ENCODE measurements around the gene PRKCZ.

The PRKCZ gene

DNA sequence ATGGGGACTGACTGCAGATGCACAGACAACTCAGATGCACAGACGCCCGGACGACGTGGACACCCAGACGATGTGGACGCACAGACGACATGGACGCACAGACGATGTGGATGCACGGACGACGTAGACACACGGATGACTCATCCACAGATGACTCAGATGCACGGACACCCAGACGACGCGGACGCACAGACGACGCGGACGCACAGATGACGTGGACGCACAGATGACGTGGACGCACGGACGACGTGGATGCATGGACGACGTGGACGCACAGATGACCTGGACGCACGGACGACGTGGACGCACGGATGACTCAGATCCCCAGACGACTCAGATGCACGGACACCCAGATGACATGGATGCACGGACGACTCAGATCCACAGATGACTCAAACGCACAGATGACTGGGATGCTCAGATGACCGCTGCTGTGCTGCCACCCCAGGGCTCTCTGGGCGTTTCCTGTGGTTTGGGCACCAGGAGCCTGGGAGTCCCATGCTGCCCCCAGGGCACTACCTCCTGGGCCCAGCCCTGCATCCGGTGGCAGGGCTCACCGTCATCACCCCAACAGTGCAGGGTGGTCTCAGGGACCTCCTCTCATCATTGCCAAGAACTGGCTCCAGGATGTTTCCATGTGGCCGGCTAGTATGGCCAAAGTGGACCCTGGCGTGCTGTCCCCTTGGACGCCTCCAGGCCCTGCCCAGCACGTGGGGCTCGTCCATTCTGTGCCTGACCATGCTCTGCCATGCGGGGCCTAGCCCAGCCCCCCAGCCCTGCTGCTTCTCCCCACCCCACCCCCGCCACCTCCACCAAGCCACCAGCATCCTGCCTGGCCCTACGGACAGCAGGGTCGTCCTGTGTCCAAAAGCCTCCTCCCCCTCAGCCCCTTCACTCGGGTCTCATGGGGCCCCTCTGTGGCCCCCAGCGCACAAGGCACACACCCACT is 130.4 kb downstream of the PRKCZ start:
- DNase-seq, result no peak
- Histone ChIP-seq H3K4me3 (no peak overlapping the region), H3K36me3 (peaks cover 0 to 38% (median 3%) of the 10 kb centered on the region in 3 donors), H3K27ac (no peak overlapping the region), H3K27me3 (peaks cover 0 to 18% of the 10 kb centered on the region in 2 donors), H3K9me3 (no peaks in the 10 kb centered on the region), H3K4me1 (no peaks in the 10 kb centered on the region)
- intact Hi-C loops (cut with DNase I; ENCODE audit: low total_unique reads), result no loop called here
- TF ChIP-seq, protein P1, sequence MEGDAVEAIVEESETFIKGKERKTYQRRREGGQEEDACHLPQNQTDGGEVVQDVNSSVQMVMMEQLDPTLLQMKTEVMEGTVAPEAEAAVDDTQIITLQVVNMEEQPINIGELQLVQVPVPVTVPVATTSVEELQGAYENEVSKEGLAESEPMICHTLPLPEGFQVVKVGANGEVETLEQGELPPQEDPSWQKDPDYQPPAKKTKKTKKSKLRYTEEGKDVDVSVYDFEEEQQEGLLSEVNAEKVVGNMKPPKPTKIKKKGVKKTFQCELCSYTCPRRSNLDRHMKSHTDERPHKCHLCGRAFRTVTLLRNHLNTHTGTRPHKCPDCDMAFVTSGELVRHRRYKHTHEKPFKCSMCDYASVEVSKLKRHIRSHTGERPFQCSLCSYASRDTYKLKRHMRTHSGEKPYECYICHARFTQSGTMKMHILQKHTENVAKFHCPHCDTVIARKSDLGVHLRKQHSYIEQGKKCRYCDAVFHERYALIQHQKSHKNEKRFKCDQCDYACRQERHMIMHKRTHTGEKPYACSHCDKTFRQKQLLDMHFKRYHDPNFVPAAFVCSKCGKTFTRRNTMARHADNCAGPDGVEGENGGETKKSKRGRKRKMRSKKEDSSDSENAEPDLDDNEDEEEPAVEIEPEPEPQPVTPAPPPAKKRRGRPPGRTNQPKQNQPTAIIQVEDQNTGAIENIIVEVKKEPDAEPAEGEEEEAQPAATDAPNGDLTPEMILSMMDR (IDR thresholded peaks at IDR 0.05), result no peak

DNA sequence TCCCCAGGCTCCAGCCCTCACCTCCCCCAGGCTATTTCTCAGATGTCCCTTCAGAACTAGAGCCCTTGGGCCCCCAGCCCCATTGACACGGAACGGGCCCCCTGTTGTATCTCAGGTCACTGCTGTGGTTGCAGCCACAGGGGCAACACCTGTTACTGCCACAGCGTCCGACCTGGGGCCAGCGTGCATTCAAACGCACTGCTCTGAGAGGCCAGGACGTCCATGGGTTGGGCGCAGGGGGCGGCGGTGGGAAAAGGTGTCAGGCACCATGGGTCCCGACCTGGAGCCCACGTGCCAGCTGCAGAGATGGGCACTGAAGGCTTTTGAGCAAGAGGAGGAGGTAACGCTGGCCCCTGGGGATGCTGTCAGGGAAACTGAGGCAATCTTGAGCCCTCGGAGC is 131.1 kb downstream of the PRKCZ start:
- Histone ChIP-seq H3K36me3 (peaks cover 0 to 43% (median 3%) of the 10 kb centered on the region in 3 donors), H3K27me3 (peaks cover 0 to 15% of the 10 kb centered on the region in 2 donors), H3K27ac (no peak overlapping the region), H3K9me3 (no peaks in the 10 kb centered on the region), H3K4me1 (no peaks in the 10 kb centered on the region), H3K4me3 (no peak overlapping the region)
- intact Hi-C loops (cut with DNase I; ENCODE audit: low total_unique reads), result no loop called here
- TF ChIP-seq, protein P1 (IDR thresholded peaks at IDR 0.05), result no peak
- DNase-seq, result no peak

DNA sequence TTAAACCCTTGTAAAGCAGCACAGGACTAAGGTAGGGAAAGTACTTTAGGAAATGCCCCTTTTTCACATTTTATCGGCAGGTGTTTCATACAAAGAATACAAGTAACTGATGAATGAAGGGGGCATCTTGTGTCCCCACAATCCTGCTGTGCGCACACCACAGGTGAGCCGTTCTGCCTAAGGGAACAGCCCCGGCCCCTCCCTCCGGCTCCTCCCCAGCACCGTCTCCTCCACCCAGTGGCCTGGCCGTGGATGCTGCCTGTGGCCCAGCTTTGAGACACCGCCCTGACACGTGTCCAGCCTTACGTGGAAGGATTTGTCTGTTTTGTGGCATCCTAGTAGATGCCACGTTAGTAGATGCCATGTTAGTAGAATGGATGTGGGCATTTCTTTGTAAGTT is 131.5 kb downstream of the PRKCZ start:
- Histone ChIP-seq H3K27me3 (peaks cover 0 to 15% of the 10 kb centered on the region in 2 donors), H3K9me3 (no peaks in the 10 kb centered on the region), H3K36me3 (peaks cover 0 to 48% (median 3%) of the 10 kb centered on the region in 3 donors), H3K4me3 (no peak overlapping the region), H3K4me1 (no peaks in the 10 kb centered on the region), H3K27ac (no peak overlapping the region)
- no peak for DNase-seq
- intact Hi-C loops (cut with DNase I; ENCODE audit: low total_unique reads), result no loop called here
- TF ChIP-seq, protein P1 (IDR thresholded peaks at IDR 0.05), result no peak

DNA sequence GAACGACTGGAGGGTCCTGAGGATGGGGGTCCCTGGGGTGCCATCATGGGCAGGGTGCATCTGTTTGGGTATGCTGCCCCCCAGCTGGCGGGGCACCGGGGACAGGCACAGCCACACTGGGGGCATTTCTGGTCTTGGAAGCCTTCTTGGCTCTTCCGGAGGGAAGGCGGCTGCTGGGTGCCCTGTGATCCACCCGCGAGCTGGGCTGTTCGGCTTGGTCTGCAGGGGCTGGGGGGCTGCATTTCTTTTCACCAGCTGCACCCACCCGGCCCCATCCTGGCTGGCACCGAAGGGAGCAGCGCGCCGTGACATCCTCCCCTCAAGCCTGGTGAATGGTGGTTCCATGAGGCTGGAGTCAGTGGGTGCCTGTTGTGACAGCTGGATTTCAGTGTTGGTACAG is 132.2 kb downstream of the PRKCZ start:
- Histone ChIP-seq H3K27me3 (peaks cover 0 to 15% of the 10 kb centered on the region in 2 donors), H3K36me3 (peaks cover 0 to 50% (median 3%) of the 10 kb centered on the region in 3 donors), H3K9me3 (no peaks in the 10 kb centered on the region), H3K4me1 (no peaks in the 10 kb centered on the region), H3K27ac (no peak overlapping the region), H3K4me3 (no peak overlapping the region)
- TF ChIP-seq, protein P1 (IDR thresholded peaks at IDR 0.05), result no peak
- no peak for DNase-seq
- intact Hi-C loops (cut with DNase I; ENCODE audit: low total_unique reads), result no loop called here

DNA sequence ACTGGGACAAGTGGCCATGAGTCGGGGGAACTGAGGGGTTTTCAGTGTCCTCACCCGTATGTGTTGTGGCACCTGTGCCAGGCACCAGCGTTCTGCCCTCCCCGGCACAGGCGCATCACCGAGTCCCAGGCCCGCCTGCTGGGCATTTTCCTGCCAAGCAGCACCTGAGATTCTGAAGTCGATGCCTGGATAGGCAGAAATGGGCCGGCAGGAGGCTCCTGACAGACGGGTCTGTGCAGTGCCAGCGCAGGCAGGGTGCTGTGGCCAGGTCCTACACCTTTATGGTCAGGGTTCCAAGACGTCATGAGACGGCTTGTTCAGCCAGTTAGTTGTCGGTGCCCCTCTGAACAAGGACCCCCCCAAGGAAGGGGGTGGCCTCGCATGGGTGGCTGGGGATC is 133.7 kb downstream of the PRKCZ start:
- intact Hi-C loops (cut with DNase I; ENCODE audit: low total_unique reads), result no loop called here
- peaks cover 0 to 47% (median 3%) of the 10 kb centered on the region in 3 donors for H3K36me3 ChIP-seq
- H3K9me3 ChIP-seq, result no peaks in the 10 kb centered on the region
- H3K27me3 ChIP-seq, result peaks cover 0 to 3% of the 10 kb centered on the region in 2 donors
- no peak for DNase-seq
- H3K27ac ChIP-seq, result no peak overlapping the region
- H3K4me3 ChIP-seq, result no peak overlapping the region
- H3K4me1 ChIP-seq, result no peaks in the 10 kb centered on the region
- TF ChIP-seq, protein P1 (IDR thresholded peaks at IDR 0.05), result no peak
